WTC11 (cell line): ENCODE measurements around the gene SNX7. TPM values are rescaled to one million over a fixed set of nuclear protein-coding genes. Genes with fewer than 3 reads are reported as not detected.

Experiments used
- ATAC-seq: fragments of 200-7000 bp; cut with Tn5 transposase; 2 replicates; pipeline ENCODE4 v1.10.0; 2021; ENCODE audit warnings: mild to moderate bottlenecking, moderate library complexity
- CTCF ChIA-PET: fragments of 300-600 bp; sonication (Branson Sonifier 250); formaldehyde crosslinking; loops from one replicate; lab custom pipeline; 2021; ENCODE audit warnings: antibody characterized with exemption; lab: Charles Lee
- POLR2A ChIA-PET: fragments of 350-600 bp; sonication (Branson Sonifier 250); formaldehyde crosslinking; loops from one replicate; lab custom pipeline; 2021; ENCODE audit warnings: antibody characterized with exemption; lab: Charles Lee
- DNase-seq: peaks from one replicate; pipeline ENCODE4 v3.0.0; 2021; ENCODE audit warnings: low spot score
- H3K27ac Mint-ChIP-seq: 2 replicates; pipeline ENCODE4 v1.8.0; 2021; ENCODE audit warnings: mixed read lengths
- H3K27me3 Mint-ChIP-seq: 2 replicates; pipeline ENCODE4 v1.8.0; 2021; ENCODE audit warnings: low read depth, mild to moderate bottlenecking, moderate library complexity, mixed read lengths
- H3K36me3 Mint-ChIP-seq: 2 replicates; pipeline ENCODE4 v1.8.0; 2021; ENCODE audit warnings: mixed read lengths
- H3K4me1 Mint-ChIP-seq: 2 replicates; pipeline ENCODE4 v1.8.0; 2022; ENCODE audit warnings: mixed read lengths
- H3K4me3 Mint-ChIP-seq: 2 replicates; pipeline ENCODE4 v1.8.0; 2021; ENCODE audit warnings: mild to moderate bottlenecking, moderate library complexity, mixed read lengths
- H3K9me3 Mint-ChIP-seq: 2 replicates; pipeline ENCODE4 v1.8.0; 2021; ENCODE audit warnings: mixed read lengths
- ATF1 ChIP-seq: sonication (generic); formaldehyde crosslinking; IDR thresholded peaks from 2 replicates; pipeline ENCODE4 v1.8.1; 2023; ENCODE audit warnings: mild to moderate bottlenecking, moderate library complexity, missing genetic modification reagents
- CREM ChIP-seq: sonication (generic); formaldehyde crosslinking; IDR thresholded peaks from 2 replicates; pipeline ENCODE4 v1.8.1; 2022; ENCODE audit warnings: mild to moderate bottlenecking, missing genetic modification reagents, moderate library complexity
- ESRRA ChIP-seq: sonication (generic); formaldehyde crosslinking; IDR thresholded peaks from 2 replicates; pipeline ENCODE4 v1.8.1; 2022; ENCODE audit warnings: mild to moderate bottlenecking, missing genetic modification reagents, borderline replicate concordance
- IRF1 ChIP-seq: sonication (generic); formaldehyde crosslinking; IDR thresholded peaks from 2 replicates; pipeline ENCODE4 v1.8.0; 2023; ENCODE audit warnings: missing genetic modification reagents
- JAZF1 ChIP-seq: fragments of 250-450 bp; sonication (Bioruptor Pico); IDR thresholded peaks from 2 replicates; pipeline ENCODE4 v1.9.0; 2021; ENCODE audit warnings: moderate library complexity, mild to moderate bottlenecking, inconsistent platforms
- JUN ChIP-seq: sonication (generic); formaldehyde crosslinking; IDR thresholded peaks from 2 replicates; pipeline ENCODE4 v1.8.0; 2023; ENCODE audit warnings: mild to moderate bottlenecking, missing genetic modification reagents
- KAT7 ChIP-seq: sonication (generic); formaldehyde crosslinking; IDR thresholded peaks from 2 replicates; pipeline ENCODE4 v1.8.1; 2023; ENCODE audit warnings: missing genetic modification reagents, mild to moderate bottlenecking, borderline replicate concordance
- NFYB ChIP-seq: sonication (generic); formaldehyde crosslinking; conservative IDR thresholded peaks from 2 replicates; pipeline ENCODE4 v1.8.0; 2022; ENCODE audit warnings: low read depth, missing genetic modification reagents
- NR3C1 ChIP-seq: sonication (generic); formaldehyde crosslinking; conservative IDR thresholded peaks from 2 replicates; pipeline ENCODE4 v1.8.1; 2023; ENCODE audit warnings: low read depth, mild to moderate bottlenecking, missing genetic modification reagents
- RELA ChIP-seq: sonication (generic); formaldehyde crosslinking; IDR thresholded peaks from 2 replicates; pipeline ENCODE4 v1.8.1; 2022; ENCODE audit warnings: missing genetic modification reagents, mild to moderate bottlenecking, borderline replicate concordance
- SMAD4 ChIP-seq: sonication (generic); formaldehyde crosslinking; IDR thresholded peaks from 2 replicates; pipeline ENCODE4 v1.8.0; 2022; ENCODE audit warnings: mild to moderate bottlenecking, missing genetic modification reagents
- STAT6 ChIP-seq: sonication (generic); formaldehyde crosslinking; conservative IDR thresholded peaks from 2 replicates; pipeline ENCODE4 v1.8.1; 2023; ENCODE audit warnings: mild to moderate bottlenecking, low read depth, missing genetic modification reagents, moderate library complexity
- USF2 ChIP-seq: sonication (generic); formaldehyde crosslinking; IDR thresholded peaks from 2 replicates; pipeline ENCODE4 v1.8.1; 2023; ENCODE audit warnings: mild to moderate bottlenecking, missing genetic modification reagents, moderate library complexity
- ZNF121 ChIP-seq: sonication (generic); formaldehyde crosslinking; IDR thresholded peaks from 2 replicates; pipeline ENCODE4 v1.8.0; 2023; ENCODE audit warnings: missing genetic modification reagents
- ZNF138 ChIP-seq: sonication (generic); formaldehyde crosslinking; conservative IDR thresholded peaks from 2 replicates; pipeline ENCODE4 v1.8.1; 2022; ENCODE audit warnings: mild to moderate bottlenecking, moderate library complexity, missing genetic modification reagents
- ZNF263 ChIP-seq: sonication (generic); formaldehyde crosslinking; IDR thresholded peaks from 2 replicates; pipeline ENCODE4 v1.8.1; 2022; ENCODE audit warnings: low read depth, mild to moderate bottlenecking, moderate library complexity, missing genetic modification reagents
- ZNF317 ChIP-seq: sonication (generic); formaldehyde crosslinking; IDR thresholded peaks from 2 replicates; pipeline ENCODE4 v1.8.1; 2023; ENCODE audit warnings: low read depth, mild to moderate bottlenecking, moderate library complexity, missing genetic modification reagents, borderline replicate concordance
- ZNF416 ChIP-seq: fragments of 250-450 bp; sonication (Bioruptor Pico); IDR thresholded peaks from 2 replicates; pipeline ENCODE4 v1.9.0; 2021; ENCODE audit warnings: mild to moderate bottlenecking, inconsistent platforms
- ZNF423 ChIP-seq: fragments of 250-450 bp; sonication (Bioruptor Pico); IDR thresholded peaks from 2 replicates; pipeline ENCODE4 v2.1.2; 2022; ENCODE audit warnings: mild to moderate bottlenecking, moderate library complexity
- total RNA-seq: library from RNA; stranded (reverse); gene quantifications from 3 replicates; pipeline ENCODE4 v1.2.3, GENCODE V29; 2021
- TF ChIP-seq, protein P1 (sequence below): fragments of 250-450 bp; sonication (Bioruptor Pico); IDR thresholded peaks from 2 replicates; pipeline ENCODE4 v1.9.0; 2021; ENCODE audit warnings: moderate library complexity, mild to moderate bottlenecking, inconsistent platforms, borderline replicate concordance
- TF ChIP-seq, protein P2 (sequence below): fragments of 200-600 bp; IDR thresholded peaks from 2 replicates; pipeline ENCODE4 v1.8.0; 2022; ENCODE audit warnings: antibody characterized with exemption
- TF ChIP-seq, protein P3 (sequence below): sonication (generic); formaldehyde crosslinking; IDR thresholded peaks from 2 replicates; pipeline ENCODE4 v1.8.1; 2022; ENCODE audit warnings: missing genetic modification reagents, borderline replicate concordance
- TF ChIP-seq, protein P4 (sequence below): fragments of 250-450 bp; sonication (Bioruptor Pico); IDR thresholded peaks from 2 replicates; pipeline ENCODE4 v1.9.0; 2021; ENCODE audit warnings: mild to moderate bottlenecking, borderline replicate concordance
- TF ChIP-seq, protein P5 (sequence below): sonication (generic); formaldehyde crosslinking; conservative IDR thresholded peaks from 2 replicates; pipeline ENCODE4 v1.8.1; 2022; ENCODE audit warnings: mild to moderate bottlenecking, missing genetic modification reagents

The SNX7 gene
- total RNA-seq, 1 experiment from 2014 or later: 15.7 TPM

- POLR2A ChIA-PET: no interaction called here
- TF ChIP-seq ZNF138 (CRISPR knock-in tag): no peak
- TF ChIP-seq ZNF317: no peak
- TF ChIP-seq JAZF1 (CRISPR knock-in tag): no peak
- TF ChIP-seq STAT6 (CRISPR knock-in tag): no peak
- no peak for TF ChIP-seq ZNF263
- TF ChIP-seq ESRRA (CRISPR knock-in tag): no peak
- no peak for TF ChIP-seq ATF1 (CRISPR knock-in tag)
- TF ChIP-seq USF2 (CRISPR knock-in tag): no peak
- TF ChIP-seq, protein P1, sequence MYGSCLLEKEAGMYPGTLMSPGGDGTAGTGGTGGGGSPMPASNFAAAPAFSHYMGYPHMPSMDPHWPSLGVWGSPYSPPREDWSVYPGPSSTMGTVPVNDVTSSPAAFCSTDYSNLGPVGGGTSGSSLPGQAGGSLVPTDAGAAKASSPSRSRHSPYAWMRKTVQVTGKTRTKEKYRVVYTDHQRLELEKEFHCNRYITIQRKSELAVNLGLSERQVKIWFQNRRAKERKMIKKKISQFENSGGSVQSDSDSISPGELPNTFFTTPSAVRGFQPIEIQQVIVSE: no peak
- TF ChIP-seq ZNF121 (CRISPR knock-in tag): no peak
- TF ChIP-seq CREM (CRISPR knock-in tag): no peak
- TF ChIP-seq IRF1 (CRISPR knock-in tag): no peak
- no peak for TF ChIP-seq NFYB
- TF ChIP-seq, all 79 proteins: peak for 0
- no peaks in the 10 kb centered on the region for H3K36me3 Mint-ChIP-seq
- H3K4me1 Mint-ChIP-seq: no peaks in the 10 kb centered on the region
- ATAC-seq: peak; percentile 64
- H3K9me3 Mint-ChIP-seq: no peaks in the 10 kb centered on the region
- H3K27me3 Mint-ChIP-seq: no peaks in the 10 kb centered on the region
- CTCF ChIA-PET: no interaction called here
- no peak overlapping the region for H3K4me3 Mint-ChIP-seq
- no peak overlapping the region for H3K27ac Mint-ChIP-seq
- peak; percentile 49 for DNase-seq
Measured at GRCh38 chr1:98704474-98704873, 43.0 kb downstream of the SNX7 start.

DNA sequence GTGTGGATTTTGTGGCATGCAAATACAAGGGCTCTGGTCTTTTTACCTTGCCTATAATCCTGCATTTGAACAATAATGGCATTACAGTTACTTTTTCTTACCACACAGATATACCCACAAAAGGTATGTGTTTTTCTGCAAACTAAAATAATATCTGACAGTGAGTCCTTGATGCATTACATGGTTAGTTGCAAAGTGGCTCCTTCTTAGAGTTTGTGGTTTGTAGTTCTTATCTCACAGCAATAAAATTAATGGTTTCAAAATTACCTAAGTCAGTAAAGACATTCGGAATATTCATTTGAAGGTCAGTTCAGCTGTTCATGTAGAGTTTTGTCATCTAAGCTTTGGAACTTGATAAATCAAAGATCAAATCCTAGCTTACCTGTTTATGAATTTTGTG is 43.5 kb downstream of the SNX7 start:
- H3K27me3 Mint-ChIP-seq: no peaks in the 10 kb centered on the region
- ChIA-PET POLR2A (no interaction called here), CTCF (no interaction called here)
- H3K36me3 Mint-ChIP-seq: no peaks in the 10 kb centered on the region
- no peaks in the 10 kb centered on the region for H3K9me3 Mint-ChIP-seq
- DNase-seq (no peak), ATAC-seq (no peak)
- H3K4me3 Mint-ChIP-seq: no peak overlapping the region
- no peaks in the 10 kb centered on the region for H3K4me1 Mint-ChIP-seq
- no peak overlapping the region for H3K27ac Mint-ChIP-seq
- no peak for TF ChIP-seq ZNF416 (CRISPR knock-in tag)
- no peak for TF ChIP-seq RELA
- no peak for TF ChIP-seq JUN (CRISPR knock-in tag)
- no peak for TF ChIP-seq JAZF1 (CRISPR knock-in tag)
- TF ChIP-seq, protein P2, sequence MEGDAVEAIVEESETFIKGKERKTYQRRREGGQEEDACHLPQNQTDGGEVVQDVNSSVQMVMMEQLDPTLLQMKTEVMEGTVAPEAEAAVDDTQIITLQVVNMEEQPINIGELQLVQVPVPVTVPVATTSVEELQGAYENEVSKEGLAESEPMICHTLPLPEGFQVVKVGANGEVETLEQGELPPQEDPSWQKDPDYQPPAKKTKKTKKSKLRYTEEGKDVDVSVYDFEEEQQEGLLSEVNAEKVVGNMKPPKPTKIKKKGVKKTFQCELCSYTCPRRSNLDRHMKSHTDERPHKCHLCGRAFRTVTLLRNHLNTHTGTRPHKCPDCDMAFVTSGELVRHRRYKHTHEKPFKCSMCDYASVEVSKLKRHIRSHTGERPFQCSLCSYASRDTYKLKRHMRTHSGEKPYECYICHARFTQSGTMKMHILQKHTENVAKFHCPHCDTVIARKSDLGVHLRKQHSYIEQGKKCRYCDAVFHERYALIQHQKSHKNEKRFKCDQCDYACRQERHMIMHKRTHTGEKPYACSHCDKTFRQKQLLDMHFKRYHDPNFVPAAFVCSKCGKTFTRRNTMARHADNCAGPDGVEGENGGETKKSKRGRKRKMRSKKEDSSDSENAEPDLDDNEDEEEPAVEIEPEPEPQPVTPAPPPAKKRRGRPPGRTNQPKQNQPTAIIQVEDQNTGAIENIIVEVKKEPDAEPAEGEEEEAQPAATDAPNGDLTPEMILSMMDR: no peak
- no peak for TF ChIP-seq KAT7
- TF ChIP-seq, protein P3, sequence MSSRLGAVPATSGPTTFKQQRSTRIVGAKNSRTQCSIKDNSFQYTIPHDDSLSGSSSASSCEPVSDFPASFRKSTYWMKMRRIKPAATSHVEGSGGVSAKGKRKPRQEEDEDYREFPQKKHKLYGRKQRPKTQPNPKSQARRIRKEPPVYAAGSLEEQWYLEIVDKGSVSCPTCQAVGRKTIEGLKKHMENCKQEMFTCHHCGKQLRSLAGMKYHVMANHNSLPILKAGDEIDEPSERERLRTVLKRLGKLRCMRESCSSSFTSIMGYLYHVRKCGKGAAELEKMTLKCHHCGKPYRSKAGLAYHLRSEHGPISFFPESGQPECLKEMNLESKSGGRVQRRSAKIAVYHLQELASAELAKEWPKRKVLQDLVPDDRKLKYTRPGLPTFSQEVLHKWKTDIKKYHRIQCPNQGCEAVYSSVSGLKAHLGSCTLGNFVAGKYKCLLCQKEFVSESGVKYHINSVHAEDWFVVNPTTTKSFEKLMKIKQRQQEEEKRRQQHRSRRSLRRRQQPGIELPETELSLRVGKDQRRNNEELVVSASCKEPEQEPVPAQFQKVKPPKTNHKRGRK: no peak
- no peak for TF ChIP-seq ZNF423
- no peak for TF ChIP-seq SMAD4 (CRISPR knock-in tag)
- TF ChIP-seq, protein P4, sequence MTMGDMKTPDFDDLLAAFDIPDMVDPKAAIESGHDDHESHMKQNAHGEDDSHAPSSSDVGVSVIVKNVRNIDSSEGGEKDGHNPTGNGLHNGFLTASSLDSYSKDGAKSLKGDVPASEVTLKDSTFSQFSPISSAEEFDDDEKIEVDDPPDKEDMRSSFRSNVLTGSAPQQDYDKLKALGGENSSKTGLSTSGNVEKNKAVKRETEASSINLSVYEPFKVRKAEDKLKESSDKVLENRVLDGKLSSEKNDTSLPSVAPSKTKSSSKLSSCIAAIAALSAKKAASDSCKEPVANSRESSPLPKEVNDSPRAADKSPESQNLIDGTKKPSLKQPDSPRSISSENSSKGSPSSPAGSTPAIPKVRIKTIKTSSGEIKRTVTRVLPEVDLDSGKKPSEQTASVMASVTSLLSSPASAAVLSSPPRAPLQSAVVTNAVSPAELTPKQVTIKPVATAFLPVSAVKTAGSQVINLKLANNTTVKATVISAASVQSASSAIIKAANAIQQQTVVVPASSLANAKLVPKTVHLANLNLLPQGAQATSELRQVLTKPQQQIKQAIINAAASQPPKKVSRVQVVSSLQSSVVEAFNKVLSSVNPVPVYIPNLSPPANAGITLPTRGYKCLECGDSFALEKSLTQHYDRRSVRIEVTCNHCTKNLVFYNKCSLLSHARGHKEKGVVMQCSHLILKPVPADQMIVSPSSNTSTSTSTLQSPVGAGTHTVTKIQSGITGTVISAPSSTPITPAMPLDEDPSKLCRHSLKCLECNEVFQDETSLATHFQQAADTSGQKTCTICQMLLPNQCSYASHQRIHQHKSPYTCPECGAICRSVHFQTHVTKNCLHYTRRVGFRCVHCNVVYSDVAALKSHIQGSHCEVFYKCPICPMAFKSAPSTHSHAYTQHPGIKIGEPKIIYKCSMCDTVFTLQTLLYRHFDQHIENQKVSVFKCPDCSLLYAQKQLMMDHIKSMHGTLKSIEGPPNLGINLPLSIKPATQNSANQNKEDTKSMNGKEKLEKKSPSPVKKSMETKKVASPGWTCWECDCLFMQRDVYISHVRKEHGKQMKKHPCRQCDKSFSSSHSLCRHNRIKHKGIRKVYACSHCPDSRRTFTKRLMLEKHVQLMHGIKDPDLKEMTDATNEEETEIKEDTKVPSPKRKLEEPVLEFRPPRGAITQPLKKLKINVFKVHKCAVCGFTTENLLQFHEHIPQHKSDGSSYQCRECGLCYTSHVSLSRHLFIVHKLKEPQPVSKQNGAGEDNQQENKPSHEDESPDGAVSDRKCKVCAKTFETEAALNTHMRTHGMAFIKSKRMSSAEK: no peak
- TF ChIP-seq, protein P5, sequence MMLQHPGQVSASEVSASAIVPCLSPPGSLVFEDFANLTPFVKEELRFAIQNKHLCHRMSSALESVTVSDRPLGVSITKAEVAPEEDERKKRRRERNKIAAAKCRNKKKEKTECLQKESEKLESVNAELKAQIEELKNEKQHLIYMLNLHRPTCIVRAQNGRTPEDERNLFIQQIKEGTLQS: no peak
- no peak for TF ChIP-seq NR3C1 (CRISPR knock-in tag)
